K562 (cell line): ENCODE data around the gene LRP6. TPM values are rescaled to one million over a fixed set of nuclear protein-coding genes. Genes with fewer than 3 reads are reported as not detected.

Source experiments
- ATAC-seq: fragments of 200-7000 bp; cut with Tn5 transposase; 3 replicates; pipeline ENCODE4 v1.9.1; 2020; ENCODE audit warnings: moderate library complexity
- BruUV-seq: library from RNA; stranded (reverse); fragments of 400-500 nt; replicated peaks from 2 replicates; lab custom pipeline; 2021; lab: Mats Ljungman, UMichigan
- CTCF ChIA-PET: fragments of 300-600 bp; formaldehyde crosslinking; extraction: SDS; loops from one replicate; lab custom pipeline; 2021; ENCODE audit warnings: low intra/inter-chr PET ratio; lab: Yijun Ruan, JAX
- POLR2A ChIA-PET: fragments of 300-600, 350-650 bp; sonication (Branson Sonifier 250); formaldehyde crosslinking; extraction: SDS; loops from one replicate; lab custom pipeline; 2021; ENCODE audit warnings: antibody characterized with exemption, inconsistent platforms; lab: Yijun Ruan, JAX
- DNase-seq, 4 experiments: peaks; one replicate each; pipeline versions ENCODE4 v3.0.0 to v3.0.0-alpha.2; 2011 to 2018; ENCODE audit warnings: low spot score in 3 of 4, mixed read lengths in 3 of 4; ENCODE audit errors: extremely low read depth in 1 of 4
- FAIRE-seq: peaks from 2 replicates; lab custom pipeline; 2011; peaks lifted over from hg19 to GRCh38; lab: Jason Lieb, UNC
- H2AFZ ChIP-seq: 2 replicates; pipeline ENCODE4 v1.6.0; 2011; ENCODE audit warnings: low read depth, low read length, control low read depth, inconsistent platforms
- H3K27ac ChIP-seq: fragments of 200-600 bp; 3 replicates; pipeline ENCODE4 v1.8.0; 2011; ENCODE audit warnings: low read depth, mild to moderate bottlenecking, control low read depth, inconsistent platforms, low read length, moderate library complexity, mixed read lengths; ENCODE audit errors: extremely low read depth
- H3K27me3 ChIP-seq, 2 experiments: fragments of 300-600 bp in 1 of 2; 2 replicates in 1 of 2; 3 replicates in 1 of 2; pipeline versions ENCODE4 v1.6.0 to v1.8.0; 2011; ENCODE audit warnings: inconsistent platforms in 2 of 2, low read length in 2 of 2, mild to moderate bottlenecking in 1 of 2, mixed read lengths in 1 of 2, moderate library complexity in 1 of 2; ENCODE audit not compliant: control insufficient read depth in 2 of 2, insufficient read depth in 2 of 2
- H3K36me3 ChIP-seq: fragments of 300-600 bp; 3 replicates; pipeline ENCODE4 v1.8.0; 2011; ENCODE audit warnings: mild to moderate bottlenecking, low read length, inconsistent platforms; ENCODE audit not compliant: control insufficient read depth, insufficient read depth
- H3K4me1 ChIP-seq, 2 experiments: fragments of 200-600 bp in 1 of 2; replicated peaks in 1 of 2; 2 replicates in 1 of 2; 3 replicates in 1 of 2; pipeline versions ENCODE4 v1.5.1 to v1.8.0; 2011; ENCODE audit warnings: inconsistent platforms in 2 of 2, low read length in 2 of 2, mild to moderate bottlenecking in 1 of 2, mixed read lengths in 1 of 2, moderate library complexity in 1 of 2; ENCODE audit not compliant: control insufficient read depth in 2 of 2, insufficient read depth in 2 of 2
- H3K4me2 ChIP-seq: 2 replicates; pipeline ENCODE4 v1.6.1; 2011; ENCODE audit warnings: low read length, control low read depth, inconsistent platforms, mixed read lengths; ENCODE audit not compliant: insufficient read depth
- H3K4me3 ChIP-seq: fragments of 200-600 bp; sonication (generic), shearing (Covaris generic); 2 replicates; pipeline ENCODE4 v1.5.1; 2016; ENCODE audit warnings: control low read depth, inconsistent platforms
- H3K79me2 ChIP-seq: fragments of 200-600 bp; 3 replicates; pipeline ENCODE4 v1.8.0; 2011; ENCODE audit warnings: low read length, inconsistent platforms; ENCODE audit not compliant: control insufficient read depth, insufficient read depth
- H3K9ac ChIP-seq, 2 experiments: 2 replicates each; pipeline versions ENCODE4 v1.6.0 to v1.6.1; 2011; ENCODE audit warnings: low read depth in 2 of 2, low read length in 2 of 2, control low read depth in 1 of 2, inconsistent platforms in 1 of 2, mild to moderate bottlenecking in 1 of 2, mixed read lengths in 1 of 2; ENCODE audit not compliant: insufficient read depth in 1 of 2
- H3K9me1 ChIP-seq: one replicate; pipeline ENCODE4 v1.6.0; 2011; ENCODE audit warnings: inconsistent platforms, mild to moderate bottlenecking, low read length, moderate library complexity; ENCODE audit not compliant: control insufficient read depth, insufficient read depth
- H3K9me3 ChIP-seq: replicated peaks from 2 replicates; pipeline ENCODE4 v1.5.1; 2011; ENCODE audit warnings: low read depth, low read length, inconsistent platforms; ENCODE audit not compliant: control insufficient read depth, insufficient read depth
- H4K20me1 ChIP-seq: replicated peaks from 2 replicates; pipeline ENCODE4 v1.6.1; 2011; ENCODE audit warnings: low read length, inconsistent platforms, mixed read lengths; ENCODE audit not compliant: control insufficient read depth, insufficient read depth
- BCLAF1 ChIP-seq, 2 experiments: fragments of 450-650 bp in 1 of 2; IDR thresholded peaks; 2 replicates each; pipeline ENCODE4 v1.6.1; 2011 to 2017; ENCODE audit warnings: low read depth in 2 of 2, antibody characterized with exemption in 1 of 2, borderline replicate concordance in 1 of 2, low read length in 1 of 2, mild to moderate bottlenecking in 1 of 2, mixed read lengths in 1 of 2; ENCODE audit not compliant: control insufficient read depth in 1 of 2
- HMG20A ChIP-seq: fragments of 450-650 bp; formaldehyde crosslinking; conservative IDR thresholded peaks from 2 replicates; pipeline ENCODE4 v1.4.0; 2020; ENCODE audit warnings: mild to moderate bottlenecking, mixed read lengths
- NCOA2 ChIP-seq, 2 experiments: fragments of 450-650 bp; IDR thresholded peaks; 2 replicates each; pipeline ENCODE4 v1.6.1; 2018; ENCODE audit warnings: mild to moderate bottlenecking in 2 of 2, moderate library complexity in 1 of 2; ENCODE audit not compliant: partially characterized antibody in 2 of 2
- NFIC ChIP-seq: fragments of 450-650 bp; IDR thresholded peaks from 2 replicates; pipeline ENCODE4 v1.6.1; 2017; ENCODE audit warnings: mild to moderate bottlenecking, inconsistent platforms
- RFX5 ChIP-seq: IDR thresholded peaks from 2 replicates; pipeline ENCODE4 v1.6.1; 2011; ENCODE audit warnings: low read depth, mild to moderate bottlenecking, improper control_type of control experiment, low read length
- TFAP4 ChIP-seq: sonication (generic); formaldehyde crosslinking; IDR thresholded peaks from 2 replicates; pipeline ENCODE4 v1.8.0; 2022; ENCODE audit warnings: missing genetic modification reagents, mild to moderate bottlenecking, moderate library complexity, borderline replicate concordance
- ZC3H8 ChIP-seq: fragments of 450-650 bp; IDR thresholded peaks from 2 replicates; pipeline ENCODE4 v1.6.1; 2017
- ZNF133 ChIP-seq: fragments of 250-450 bp; sonication (Bioruptor Pico); IDR thresholded peaks from 2 replicates; pipeline ENCODE4 v1.4.0; 2020; ENCODE audit warnings: mild to moderate bottlenecking
- ZNF146 ChIP-seq: IDR thresholded peaks from one replicate; pipeline ENCODE4 v1.6.1; 2018; ENCODE audit warnings: missing compliant biosample characterization; ENCODE audit not compliant: unreplicated experiment
- ZNF263 ChIP-seq: sonication (generic); formaldehyde crosslinking; IDR thresholded peaks from 2 replicates; pipeline ENCODE4 v1.8.0; 2022; ENCODE audit warnings: mild to moderate bottlenecking, missing genetic modification reagents, borderline replicate concordance
- ZNF274 ChIP-seq: IDR thresholded peaks from 2 replicates; pipeline ENCODE4 v1.6.1; 2011; ENCODE audit warnings: low read depth, mild to moderate bottlenecking, low read length, moderate library complexity, borderline replicate concordance
- ZNF354B ChIP-seq: fragments of 250-450 bp; sonication (Bioruptor Pico); IDR thresholded peaks from 2 replicates; pipeline ENCODE4 v1.4.0; 2020
- WGBS: fragments of 100-300 bp; shearing (Covaris generic); methylation state at CpG from one replicate; pipeline ENCODE4 v1.1.6; 2016; ENCODE audit warnings: low coverage, mixed read lengths; ENCODE audit not compliant: insufficient coverage; ENCODE audit errors: missing lambda C conversion rate; 5-methylcytosine and 5-hydroxymethylcytosine counted together
- in situ Hi-C: fragments of 300-500 bp; cut with MboI; formaldehyde crosslinking; loops from 4 replicates; pipeline ENCODE4 v1.15.0; 2018; ENCODE audit warnings: inconsistent platforms, mixed read lengths
- intact Hi-C: fragments of 100-400 bp; cut with micrococcal nuclease; formaldehyde crosslinking; loops from 2 replicates; pipeline ENCODE4 v1.14.2; 2022
- polyA plus RNA-seq, 8 experiments: library from polyadenylated mRNA; depleted of rRNA in 4 of 8; stranded (reverse) in 5 of 8; unstranded in 3 of 8; fragments of >200 nt; fragmentation: Nextera tagmentation in 2 of 8; fragmentation: Illumina TruSeq in 1 of 8; extraction: Ambion mirVana in 2 of 8; extraction: Trizol in 1 of 8; gene quantifications; 2 replicates each; pipeline versions ENCODE4 v1.2.1 to v1.2.3, GENCODE V29; 2011 to 2014; ENCODE audit warnings: inconsistent platforms in 1 of 8, missing spikeins in 1 of 8
- total RNA-seq, 7 experiments: library from RNA; depleted of rRNA in 6 of 7; stranded (reverse); fragments of >200 nt in 6 of 7; fragmentation: Illumina TruSeq in 2 of 7; extraction: Trizol in 2 of 7; gene quantifications; 2 replicates each; pipeline versions ENCODE4 v1.2.1 to v1.2.3, GENCODE V29; 2011 to 2021; ENCODE audit warnings: low replicate concordance in 1 of 7

Gene LRP6
- total and polyA plus RNA-seq, 9 of the 15 experiments (the other 6 are each of a cell fraction or from before 2014, with no cell fraction given), result 3.0 to 17.0 (median 10.8) TPM

GRCh38 chr12:12238605-12239004 lies 28.2 kb downstream of the LRP6 start:
- CTCF ChIA-PET, result no interaction called here
- Histone ChIP-seq H3K4me2 (no peak overlapping the region), H3K9me1 (no peaks in the 10 kb centered on the region), H3K9me3 (no peaks in the 10 kb centered on the region), H3K36me3 (peaks cover 5% of the 10 kb centered on the region; the same call in 1 of the 3 replicates), H3K9ac (no peak overlapping the region), H3K4me3 (no peak overlapping the region), H2AFZ (no peak overlapping the region), H4K20me1 (no peaks in the 10 kb centered on the region), H3K4me1 (no peaks in the 10 kb centered on the region; a peak in 1 of 5 replicates), H3K79me2 (peaks cover 86% of the 10 kb centered on the region), H3K27ac (no peak overlapping the region), H3K27me3 (no peaks in the 10 kb centered on the region)
- POLR2A ChIA-PET, result interaction anchor here (2.0 kb wide), 1 partner anchor 10 kb away, joined by 4 read pairs; no protein-coding TSS in a partner anchor
- BruUV-seq, result no TSS peak
- in situ Hi-C loops (no loop called here), intact Hi-C loops (no loop called here)
- FAIRE-seq, result no peak
- 52% methylated on average over 4 of the region's 4 CpGs for WGBS
- no peak for TF ChIP-seq HMG20A (CRISPR knock-in tag)
- DNase-seq, result no peak
- no peak for ATAC-seq

- H3K4me2 ChIP-seq, result no peak overlapping the region
- BruUV-seq, result no TSS peak
- no peak for FAIRE-seq
- TF ChIP-seq RFX5 (no peak), NFIC (no peak), ZNF274 (no peak), BCLAF1 (IDR thresholded peaks at IDR 0.05; ENCODE audit: borderline replicate concordance in 1 of 2, control insufficient read depth in 1 of 2, low read depth in 2 of 2, low read length in 1 of 2) (no peak), ZNF354B (no peak), TFAP4 (CRISPR knock-in tag) (no peak), ZNF263 (CRISPR knock-in tag) (no peak), NCOA2 (IDR thresholded peaks at IDR 0.05; ENCODE audit: partially characterized antibody in 2 of 2) (no peak), ZNF146 (CRISPR knock-in tag) (no peak), ZC3H8 (no peak), ZNF133 (no peak)
Observed at GRCh38 chr12:12236896-12237295, 29.9 kb downstream of the LRP6 start.

More at GRCh38 chr12:12236896-12237295, 29.9 kb downstream of the LRP6 start:
- in situ Hi-C loops (no loop called here), intact Hi-C loops (no loop called here)
- Histone ChIP-seq H3K79me2 (peaks cover 85% of the 10 kb centered on the region), H3K4me3 (no peak overlapping the region), H3K9ac (no peak overlapping the region), H3K27ac (no peak overlapping the region), H2AFZ (no peak overlapping the region), H3K9me1 (no peaks in the 10 kb centered on the region), H3K4me1 (no peaks in the 10 kb centered on the region; a peak in 1 of 5 replicates), H3K36me3 (no peaks in the 10 kb centered on the region), H3K27me3 (no peaks in the 10 kb centered on the region), H4K20me1 (no peaks in the 10 kb centered on the region), H3K9me3 (no peaks in the 10 kb centered on the region)
- ChIA-PET CTCF (no interaction called here), POLR2A (interaction anchor here (0.6 to 0.8 kb wide), 2 partner anchors 12 to 15 kb away, joined by 3 to 4 read pairs; no protein-coding TSS in a partner anchor)
- DNase-seq (no peak), ATAC-seq (no peak)
